KMS-11 (cell line): ENCODE data around the gene MEF2D.

Source experiments
- H2AFZ ChIP-seq: fragments of 200-600 bp; sonication (generic); 2 replicates; pipeline ENCODE4 v1.6.1; 2016; ENCODE audit warnings: antibody characterized with exemption, mixed run types, low read depth
- H3K27ac ChIP-seq: fragments of 200-600 bp; sonication (generic); 2 replicates; pipeline ENCODE4 v1.6.1; 2016; ENCODE audit warnings: mild to moderate bottlenecking, mixed run types
- H3K27me3 ChIP-seq: fragments of 200-600 bp; sonication (generic); 2 replicates; pipeline ENCODE4 v1.6.1; 2017; ENCODE audit warnings: mild to moderate bottlenecking, low read depth, mixed run types, moderate library complexity; ENCODE audit not compliant: insufficient read depth
- H3K36me3 ChIP-seq: fragments of 200-600 bp; sonication (generic); 2 replicates; pipeline ENCODE4 v1.6.1; 2017; ENCODE audit warnings: mild to moderate bottlenecking, mixed run types; ENCODE audit not compliant: insufficient read depth
- H3K4me1 ChIP-seq: fragments of 200-600 bp; sonication (generic); 2 replicates; pipeline ENCODE4 v1.6.1; 2016; ENCODE audit warnings: mild to moderate bottlenecking, low read depth, mixed run types; ENCODE audit not compliant: poor library complexity, severe bottlenecking
- H3K4me2 ChIP-seq: fragments of 200-600 bp; sonication (generic); 2 replicates; pipeline ENCODE4 v1.7.0; 2016; ENCODE audit warnings: mild to moderate bottlenecking, mixed run types
- H3K4me3 ChIP-seq: fragments of 200-600 bp; sonication (generic); IDR thresholded peaks from 2 replicates; pipeline ENCODE4 v1.6.1; 2017; ENCODE audit warnings: low read depth, low read length, mixed read lengths; ENCODE audit not compliant: insufficient read depth
- H3K79me2 ChIP-seq: fragments of 200-600 bp; sonication (generic); 2 replicates; pipeline ENCODE4 v1.6.1; 2016; ENCODE audit warnings: low read depth, mixed run types; ENCODE audit not compliant: insufficient read depth
- H3K9ac ChIP-seq: fragments of 200-600 bp; sonication (generic); 2 replicates; pipeline ENCODE4 v1.6.1; 2016; ENCODE audit warnings: mild to moderate bottlenecking, mixed run types
- H4K20me1 ChIP-seq: fragments of 200-600 bp; sonication (generic); 2 replicates; pipeline ENCODE4 v1.6.1; 2016; ENCODE audit warnings: mild to moderate bottlenecking, mixed run types; ENCODE audit not compliant: insufficient read depth
- CTCF ChIP-seq: fragments of 200-600 bp; sonication (generic); conservative IDR thresholded peaks from 2 replicates; pipeline ENCODE4 v1.6.1; 2017; ENCODE audit warnings: low read depth, mild to moderate bottlenecking, antibody characterized with exemption, low read length, moderate library complexity, mixed read lengths

Gene MEF2D

DNA sequence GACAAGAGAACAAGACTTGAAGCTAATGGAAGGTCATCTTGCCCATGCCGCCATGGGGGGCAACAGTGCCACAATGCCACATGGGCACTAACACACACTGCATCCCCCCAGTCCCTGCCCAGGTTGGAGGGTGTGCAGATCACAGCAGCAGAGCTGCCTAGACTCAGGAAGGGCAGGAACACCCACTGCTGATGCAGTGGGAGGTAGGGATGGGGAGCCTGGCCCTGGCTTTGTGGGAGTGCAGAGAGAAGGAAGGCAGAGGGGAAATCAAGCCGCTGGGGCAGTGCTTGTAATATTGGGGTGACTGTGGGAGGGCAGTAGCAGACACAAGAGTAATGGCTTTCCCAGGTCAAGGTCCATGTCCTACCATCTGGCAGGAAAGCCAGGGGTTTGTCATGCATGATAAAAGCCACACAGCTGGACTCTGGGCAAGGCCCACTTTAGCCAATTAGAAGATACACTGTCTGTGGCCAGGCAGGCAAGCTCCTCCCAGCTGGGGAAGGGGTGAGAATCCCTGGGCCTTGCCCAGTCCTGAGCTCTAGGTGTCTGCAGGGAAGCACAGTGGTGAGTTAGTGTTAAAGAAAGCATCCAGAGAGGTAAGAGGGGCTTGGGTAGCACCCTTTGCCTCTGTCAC, 25.4 kb upstream of the MEF2D start:
- H3K4me1 ChIP-seq = peaks cover 23% of the 10 kb centered on the region
- no peaks in the 10 kb centered on the region for H4K20me1 ChIP-seq
- H3K27ac ChIP-seq = no peak overlapping the region
- no peak for TF ChIP-seq CTCF
- H3K36me3 ChIP-seq = no peaks in the 10 kb centered on the region
- no peaks in the 10 kb centered on the region for H3K27me3 ChIP-seq
- no peak overlapping the region for H3K9ac ChIP-seq
- no peak overlapping the region for H2AFZ ChIP-seq
- no peak overlapping the region for H3K4me3 ChIP-seq
- no peak overlapping the region for H3K4me2 ChIP-seq
- H3K79me2 ChIP-seq = no peaks in the 10 kb centered on the region

- Histone ChIP-seq H3K4me2 (0 out of 2 replicates have a peak overlapping the region, but pooled peaks have one; percentile 6), H3K79me2 (no peaks in the 10 kb centered on the region), H3K4me3 (no peak overlapping the region), H3K4me1 (peaks cover 23% of the 10 kb centered on the region), H2AFZ (peak overlapping the region; percentile 5; the same call in 1 of the 2 replicates), H3K27me3 (no peaks in the 10 kb centered on the region), H3K9ac (no peak overlapping the region), H3K27ac (no peak overlapping the region), H4K20me1 (no peaks in the 10 kb centered on the region), H3K36me3 (no peaks in the 10 kb centered on the region)
- no peak for TF ChIP-seq CTCF
These were observed 24.5 kb upstream of the MEF2D start for GRCh38 chr1:156525071-156525501.

GRCh38 chr1:156524481-156524869, 23.9 kb upstream of the MEF2D start:
- H3K79me2 ChIP-seq = no peaks in the 10 kb centered on the region
- H3K27me3 ChIP-seq = no peaks in the 10 kb centered on the region
- H3K4me2 ChIP-seq = peak overlapping the region; percentile 6; the same call in 1 of the 2 replicates
- H4K20me1 ChIP-seq = no peaks in the 10 kb centered on the region
- no peak for TF ChIP-seq CTCF
- H3K9ac ChIP-seq = no peak overlapping the region
- H3K27ac ChIP-seq = no peak overlapping the region
- H2AFZ ChIP-seq = peak overlapping the region; percentile 5
- H3K4me1 ChIP-seq = peaks cover 23% of the 10 kb centered on the region
- no peak overlapping the region for H3K4me3 ChIP-seq
- no peaks in the 10 kb centered on the region for H3K36me3 ChIP-seq

GRCh38 chr1:156523801-156524480, 23.4 kb upstream of the MEF2D start:
- TF ChIP-seq CTCF = no peak
- no peaks in the 10 kb centered on the region for H4K20me1 ChIP-seq
- H3K9ac ChIP-seq = no peak overlapping the region
- H3K4me1 ChIP-seq = peaks cover 27% of the 10 kb centered on the region
- no peak overlapping the region for H3K27ac ChIP-seq
- H3K4me3 ChIP-seq = no peak overlapping the region
- no peaks in the 10 kb centered on the region for H3K36me3 ChIP-seq
- peak overlapping the region; percentile 6; the same call in 1 of the 2 replicates for H3K4me2 ChIP-seq
- H2AFZ ChIP-seq = peak overlapping the region; percentile 5
- H3K79me2 ChIP-seq = no peaks in the 10 kb centered on the region
- H3K27me3 ChIP-seq = no peaks in the 10 kb centered on the region
